22Rv1 (cell line): ENCODE results near the gene LGSN.
A peak's percentile ranks its signal among the peaks of the same experiment; 100 is the strongest.
"Not testable (repeated sequence)": the region's sequence is repeated elsewhere in the genome, so short reads cannot be mapped to it uniquely, and the experiment has no call there.

Experiments used
- H3K27ac ChIP-seq: fragments of 450-650 bp; 2 replicates; pipeline ENCODE4 v1.5.1; 2017
- CTCF ChIP-seq: fragments of 450-650 bp; IDR thresholded peaks from 2 replicates; pipeline ENCODE4 v1.5.1; 2017; ENCODE audit warnings: mild to moderate bottlenecking
- ZFX ChIP-seq: fragments of 450-650 bp; IDR thresholded peaks from 2 replicates; pipeline ENCODE4 v1.6.1; 2017; ENCODE audit warnings: antibody characterized with exemption, borderline replicate concordance

LGSN gene

GRCh38 chr6:63261820-63262219 is 58.0 kb downstream of the LGSN start:
- no peak overlapping the region for H3K27ac ChIP-seq
- TF ChIP-seq CTCF (no peak), ZFX (no peak)

- no peak overlapping the region for H3K27ac ChIP-seq
- no peak for TF ChIP-seq ZFX
- no peak for TF ChIP-seq CTCF
These were observed 60.6 kb downstream of the LGSN start for GRCh38 chr6:63259153-63259552.

- no peak for TF ChIP-seq CTCF
- no peak for TF ChIP-seq ZFX
- no peak overlapping the region for H3K27ac ChIP-seq
These were observed 69.8 kb downstream of the LGSN start for GRCh38 chr6:63249875-63250482.

GRCh38 chr6:63246581-63246980 is 73.2 kb downstream of the LGSN start:
- TF ChIP-seq ZFX (no peak), CTCF (no peak)
- H3K27ac ChIP-seq: no peak overlapping the region

- H3K27ac ChIP-seq: no peak overlapping the region
- TF ChIP-seq CTCF (peak; percentile 54), ZFX (no peak)
These were observed 73.9 kb downstream of the LGSN start for GRCh38 chr6:63245909-63246308.

- H3K27ac ChIP-seq: no peak overlapping the region
- TF ChIP-seq CTCF: no peak
- no peak for TF ChIP-seq ZFX
These were observed 74.4 kb downstream of the LGSN start for GRCh38 chr6:63245420-63245819.

- TF ChIP-seq ZFX: no peak
- TF ChIP-seq CTCF: no peak
- H3K27ac ChIP-seq: no peak overlapping the region
These were observed 83.4 kb downstream of the LGSN start for GRCh38 chr6:63236398-63236817.

- H3K27ac ChIP-seq: not testable (repeated sequence)
These were observed 89.3 kb downstream of the LGSN start for GRCh38 chr6:63230511-63230910.

GRCh38 chr6:63230027-63230426 is 89.8 kb downstream of the LGSN start:
- not testable (repeated sequence) for H3K27ac ChIP-seq

GRCh38 chr6:63227928-63228894 is 91.6 kb downstream of the LGSN start:
- not testable (repeated sequence) for H3K27ac ChIP-seq

GRCh38 chr6:63225987-63226386 is 93.8 kb downstream of the LGSN start:
- H3K27ac ChIP-seq: not testable (repeated sequence)
